Measurements from ENCODE around the gene GJB5. TPM values are rescaled to one million over a fixed set of nuclear protein-coding genes. Genes with fewer than 3 reads are reported as not detected.

The GJB5 gene
- total and polyA plus RNA-seq, 2 donors (not counting 1 experiment from before 2014, with no cell fraction given) = not detected

- H3K9me3 Mint-ChIP-seq (ENCODE audit: insufficient read depth) = no peaks in the 10 kb centered on the region
- no peak overlapping the region for H3K4me2 ChIP-seq (replicated peaks; ENCODE audit: low read depth, low read length, poor library complexity, severe bottlenecking)
- no peak for DNase-seq
- ChIA-PET CTCF (interaction anchor here (0.8 kb wide), 1 partner anchor 13 kb away, joined by 3 read pairs; no protein-coding TSS in a partner anchor), POLR2A (no interaction called here)
- H3K4me3 Mint-ChIP-seq = no peak overlapping the region
- H3K27me3 Mint-ChIP-seq = peaks cover 19% of the 10 kb centered on the region
- TF ChIP-seq EZH2 (IDR thresholded peaks at IDR 0.05; ENCODE audit: borderline replicate concordance, insufficient read depth, low read depth, low read length, poor library complexity, severe bottlenecking) = no peak
- no peak for TF ChIP-seq CTCF (IDR thresholded peaks at IDR 0.05)
- H3K27ac ChIP-seq (ENCODE audit: low read length in 2 of 2) = no peak overlapping the region
- no peak overlapping the region for H2AFZ ChIP-seq (ENCODE audit: insufficient read depth, low read depth, low read length, poor library complexity, severe bottlenecking)
- no peaks in the 10 kb centered on the region for H3K4me1 ChIP-seq (ENCODE audit: control insufficient read depth in 2 of 2, insufficient read depth in 2 of 2, low read length in 2 of 2)
- no peak for ATAC-seq (ENCODE audit: low read depth)
- intact Hi-C loops (cut with micrococcal nuclease) = no loop called here
- H4K20me1 ChIP-seq (ENCODE audit: control insufficient read depth, insufficient read depth, low read length, poor library complexity, severe bottlenecking) = no peaks in the 10 kb centered on the region
- no peak overlapping the region for H3K27ac Mint-ChIP-seq
- no peaks in the 10 kb centered on the region for H3K9me3 ChIP-seq (ENCODE audit: control extremely low read depth in 1 of 3, control insufficient read depth in 2 of 3, insufficient read depth in 1 of 3, low read length in 2 of 3)
- H3K4me3 ChIP-seq (ENCODE audit: control extremely low read depth in 1 of 5, extremely low read depth in 1 of 5, insufficient read depth in 1 of 5, low read depth in 2 of 5, low read length in 4 of 5) = no peak overlapping the region
- H3K4me1 Mint-ChIP-seq = no peaks in the 10 kb centered on the region
- H3K9ac ChIP-seq (ENCODE audit: low read length) = no peak overlapping the region
- no peaks in the 10 kb centered on the region for H3K36me3 ChIP-seq (replicated peaks in 1 of 2; ENCODE audit: control extremely low read depth in 1 of 2, control insufficient read depth in 1 of 2, extremely low read depth in 1 of 2, insufficient read depth in 2 of 2, low read length in 1 of 2)
- 89% methylated on average over 6 of the region's 6 CpGs for WGBS (ENCODE audit: insufficient coverage)
- H3K27me3 ChIP-seq (replicated peaks in 1 of 4; ENCODE audit: control extremely low read depth in 1 of 4, control insufficient read depth in 3 of 4, insufficient read depth in 4 of 4, low read length in 3 of 4) = peaks cover 0 to 3% (median 0%) of the 10 kb centered on the region in 4 experiments
- H3K79me2 ChIP-seq (ENCODE audit: control insufficient read depth, insufficient read depth, low read length) = no peaks in the 10 kb centered on the region
Measured at GRCh38 chr1:34755961-34756360, 1.1 kb downstream of the GJB5 start.

GRCh38 chr1:34757386-34757785, 2.5 kb downstream of the GJB5 start:
- WGBS (ENCODE audit: insufficient coverage) = 95% methylated on average over 21 of the region's 21 CpGs
- ChIA-PET CTCF (interaction anchor here (1.3 to 2.3 kb wide), 2 partner anchors 15 to 19 kb away, joined by 4 to 7 read pairs; no protein-coding TSS in a partner anchor), POLR2A (no interaction called here)
- Mint-ChIP-seq H3K27me3 (peaks cover 19% of the 10 kb centered on the region), H3K4me3 (no peak overlapping the region), H3K27ac (no peak overlapping the region), H3K4me1 (no peaks in the 10 kb centered on the region), H3K9me3 (ENCODE audit: insufficient read depth) (no peaks in the 10 kb centered on the region)
- Histone ChIP-seq H3K79me2 (ENCODE audit: control insufficient read depth, insufficient read depth, low read length) (no peaks in the 10 kb centered on the region), H4K20me1 (ENCODE audit: control insufficient read depth, insufficient read depth, low read length, poor library complexity, severe bottlenecking) (no peaks in the 10 kb centered on the region), H3K4me3 (ENCODE audit: control extremely low read depth in 1 of 5, extremely low read depth in 1 of 5, insufficient read depth in 1 of 5, low read depth in 2 of 5, low read length in 4 of 5) (no peak overlapping the region), H3K4me2 (replicated peaks; ENCODE audit: low read depth, low read length, poor library complexity, severe bottlenecking) (no peak overlapping the region), H3K9ac (ENCODE audit: low read length) (no peak overlapping the region), H3K36me3 (replicated peaks in 1 of 2; ENCODE audit: control extremely low read depth in 1 of 2, control insufficient read depth in 1 of 2, extremely low read depth in 1 of 2, insufficient read depth in 2 of 2, low read length in 1 of 2) (no peaks in the 10 kb centered on the region), H2AFZ (ENCODE audit: insufficient read depth, low read depth, low read length, poor library complexity, severe bottlenecking) (no peak overlapping the region), H3K9me3 (ENCODE audit: control extremely low read depth in 1 of 3, control insufficient read depth in 2 of 3, insufficient read depth in 1 of 3, low read length in 2 of 3) (no peaks in the 10 kb centered on the region), H3K27ac (ENCODE audit: low read length in 2 of 2) (no peak overlapping the region), H3K27me3 (replicated peaks in 1 of 4; ENCODE audit: control extremely low read depth in 1 of 4, control insufficient read depth in 3 of 4, insufficient read depth in 4 of 4, low read length in 3 of 4) (peaks cover 0 to 6% (median 1%) of the 10 kb centered on the region in 4 experiments), H3K4me1 (ENCODE audit: control insufficient read depth in 2 of 2, insufficient read depth in 2 of 2, low read length in 2 of 2) (no peaks in the 10 kb centered on the region)
- intact Hi-C loops (cut with micrococcal nuclease) = no loop called here
- TF ChIP-seq CTCF (IDR thresholded peaks at IDR 0.05) (no peak), EZH2 (IDR thresholded peaks at IDR 0.05; ENCODE audit: borderline replicate concordance, insufficient read depth, low read depth, low read length, poor library complexity, severe bottlenecking) (no peak)
- DNase-seq = no peak
- no peak for ATAC-seq (ENCODE audit: low read depth)

Measured in B cell (primary cell).